Measurements from ENCODE around the gene CYP39A1. TPM values are rescaled to one million over a fixed set of nuclear protein-coding genes. Genes with fewer than 3 reads are reported as not detected.

The CYP39A1 gene
- total and polyA plus RNA-seq, 9 of the 15 experiments (the other 6 are each of a cell fraction or from before 2014, with no cell fraction given): not detected

DNA sequence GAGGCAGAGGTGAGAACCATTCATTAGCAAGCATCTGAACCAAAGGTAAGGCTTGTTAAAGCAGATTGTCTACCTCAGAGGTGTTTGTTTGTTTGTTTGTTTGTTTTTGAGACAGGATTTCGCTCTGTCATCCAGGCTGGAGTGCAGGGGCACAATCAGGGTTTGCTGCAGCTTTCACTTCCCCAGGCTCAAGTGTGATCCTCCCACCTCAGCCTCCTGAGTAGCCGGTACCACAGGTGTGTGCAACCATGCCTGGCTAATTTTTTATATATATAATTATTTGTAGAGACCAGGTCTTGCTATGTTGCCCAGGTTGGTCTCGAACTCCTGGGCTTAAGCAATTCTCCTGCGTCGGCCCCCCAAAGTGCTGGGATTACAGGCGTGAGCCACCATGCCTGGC is 17.2 kb downstream of the CYP39A1 start:
- H4K20me1 ChIP-seq (replicated peaks; ENCODE audit: control insufficient read depth, insufficient read depth, low read length): no peaks in the 10 kb centered on the region
- ChIA-PET CTCF (ENCODE audit: low intra/inter-chr PET ratio) (no interaction called here), POLR2A (no interaction called here)
- TF ChIP-seq XRCC4 (IDR thresholded peaks at IDR 0.05; ENCODE audit: extremely low read depth, insufficient read depth, insufficient read length) (no peak), ZNF77 (CRISPR knock-in tag; IDR thresholded peaks at IDR 0.05) (no peak), SIX5 (IDR thresholded peaks at IDR 0.05; ENCODE audit: borderline replicate concordance in 1 of 2, insufficient read depth in 1 of 2, low read depth in 1 of 2, low read length in 2 of 2) (no peak), WHSC1 (IDR thresholded peaks at IDR 0.05; ENCODE audit: low read length) (no peak), ZNF561 (CRISPR knock-in tag; conservative IDR thresholded peaks at IDR 0.05) (no peak), RB1 (IDR thresholded peaks at IDR 0.05; ENCODE audit: low read depth) (no peak), TGIF2 (CRISPR knock-in tag; IDR thresholded peaks at IDR 0.05) (no peak), TSC22D4 (tag; IDR thresholded peaks at IDR 0.05) (no peak), ASH1L (IDR thresholded peaks at IDR 0.05; ENCODE audit: borderline replicate concordance, low read depth, partially characterized antibody) (no peak), NCOA1 (IDR thresholded peaks at IDR 0.05; ENCODE audit: low read depth) (no peak), JUND (IDR thresholded peaks at IDR 0.05; ENCODE audit: borderline replicate concordance, low read depth, low read length) (no peak), JUND (tag; IDR thresholded peaks at IDR 0.05; ENCODE audit: borderline replicate concordance, low read depth, low read length) (no peak)
- TF ChIP-seq, protein P1, sequence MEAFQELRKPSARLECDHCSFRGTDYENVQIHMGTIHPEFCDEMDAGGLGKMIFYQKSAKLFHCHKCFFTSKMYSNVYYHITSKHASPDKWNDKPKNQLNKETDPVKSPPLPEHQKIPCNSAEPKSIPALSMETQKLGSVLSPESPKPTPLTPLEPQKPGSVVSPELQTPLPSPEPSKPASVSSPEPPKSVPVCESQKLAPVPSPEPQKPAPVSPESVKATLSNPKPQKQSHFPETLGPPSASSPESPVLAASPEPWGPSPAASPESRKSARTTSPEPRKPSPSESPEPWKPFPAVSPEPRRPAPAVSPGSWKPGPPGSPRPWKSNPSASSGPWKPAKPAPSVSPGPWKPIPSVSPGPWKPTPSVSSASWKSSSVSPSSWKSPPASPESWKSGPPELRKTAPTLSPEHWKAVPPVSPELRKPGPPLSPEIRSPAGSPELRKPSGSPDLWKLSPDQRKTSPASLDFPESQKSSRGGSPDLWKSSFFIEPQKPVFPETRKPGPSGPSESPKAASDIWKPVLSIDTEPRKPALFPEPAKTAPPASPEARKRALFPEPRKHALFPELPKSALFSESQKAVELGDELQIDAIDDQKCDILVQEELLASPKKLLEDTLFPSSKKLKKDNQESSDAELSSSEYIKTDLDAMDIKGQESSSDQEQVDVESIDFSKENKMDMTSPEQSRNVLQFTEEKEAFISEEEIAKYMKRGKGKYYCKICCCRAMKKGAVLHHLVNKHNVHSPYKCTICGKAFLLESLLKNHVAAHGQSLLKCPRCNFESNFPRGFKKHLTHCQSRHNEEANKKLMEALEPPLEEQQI (IDR thresholded peaks at IDR 0.05): no peak
- TF ChIP-seq, protein P2, sequence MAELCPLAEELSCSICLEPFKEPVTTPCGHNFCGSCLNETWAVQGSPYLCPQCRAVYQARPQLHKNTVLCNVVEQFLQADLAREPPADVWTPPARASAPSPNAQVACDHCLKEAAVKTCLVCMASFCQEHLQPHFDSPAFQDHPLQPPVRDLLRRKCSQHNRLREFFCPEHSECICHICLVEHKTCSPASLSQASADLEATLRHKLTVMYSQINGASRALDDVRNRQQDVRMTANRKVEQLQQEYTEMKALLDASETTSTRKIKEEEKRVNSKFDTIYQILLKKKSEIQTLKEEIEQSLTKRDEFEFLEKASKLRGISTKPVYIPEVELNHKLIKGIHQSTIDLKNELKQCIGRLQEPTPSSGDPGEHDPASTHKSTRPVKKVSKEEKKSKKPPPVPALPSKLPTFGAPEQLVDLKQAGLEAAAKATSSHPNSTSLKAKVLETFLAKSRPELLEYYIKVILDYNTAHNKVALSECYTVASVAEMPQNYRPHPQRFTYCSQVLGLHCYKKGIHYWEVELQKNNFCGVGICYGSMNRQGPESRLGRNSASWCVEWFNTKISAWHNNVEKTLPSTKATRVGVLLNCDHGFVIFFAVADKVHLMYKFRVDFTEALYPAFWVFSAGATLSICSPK (IDR thresholded peaks at IDR 0.05; ENCODE audit: borderline replicate concordance): no peak
- TF ChIP-seq, protein P3, sequence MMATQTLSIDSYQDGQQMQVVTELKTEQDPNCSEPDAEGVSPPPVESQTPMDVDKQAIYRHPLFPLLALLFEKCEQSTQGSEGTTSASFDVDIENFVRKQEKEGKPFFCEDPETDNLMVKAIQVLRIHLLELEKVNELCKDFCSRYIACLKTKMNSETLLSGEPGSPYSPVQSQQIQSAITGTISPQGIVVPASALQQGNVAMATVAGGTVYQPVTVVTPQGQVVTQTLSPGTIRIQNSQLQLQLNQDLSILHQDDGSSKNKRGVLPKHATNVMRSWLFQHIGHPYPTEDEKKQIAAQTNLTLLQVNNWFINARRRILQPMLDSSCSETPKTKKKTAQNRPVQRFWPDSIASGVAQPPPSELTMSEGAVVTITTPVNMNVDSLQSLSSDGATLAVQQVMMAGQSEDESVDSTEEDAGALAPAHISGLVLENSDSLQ (IDR thresholded peaks at IDR 0.05): no peak
- H3K4me3 ChIP-seq: no peak overlapping the region
- H2AFZ ChIP-seq (ENCODE audit: low read depth, low read length): no peak overlapping the region
- no peaks in the 10 kb centered on the region for H3K9me1 ChIP-seq (ENCODE audit: control insufficient read depth, insufficient read depth, low read length)
- no peak overlapping the region for H3K27ac ChIP-seq (ENCODE audit: extremely low read depth, low read depth, low read length)
- intact Hi-C loops (cut with micrococcal nuclease): no loop called here
- no peak for DNase-seq (ENCODE audit: extremely low read depth in 1 of 4, low spot score in 3 of 4)
- ATAC-seq: no peak
- H3K9me3 ChIP-seq (replicated peaks; ENCODE audit: control insufficient read depth, insufficient read depth, low read depth, low read length): no peaks in the 10 kb centered on the region
- no TSS peak for BruUV-seq (replicated peaks)
- H3K27me3 ChIP-seq (ENCODE audit: control insufficient read depth in 2 of 2, insufficient read depth in 2 of 2, low read length in 2 of 2): no peaks in the 10 kb centered on the region; a peak in 1 of 5 replicates
- WGBS (ENCODE audit: insufficient coverage, low coverage, missing lambda C conversion rate): 1% methylated on average over 6 of the region's 6 CpGs
- in situ Hi-C loops (cut with MboI): loop anchor here (10.0 kb wide), 1 partner anchor 211 kb away; no protein-coding TSS in a partner anchor
- H3K36me3 ChIP-seq (ENCODE audit: control insufficient read depth, insufficient read depth, low read length): no peaks in the 10 kb centered on the region
- no peaks in the 10 kb centered on the region for H3K79me2 ChIP-seq (ENCODE audit: control insufficient read depth, insufficient read depth, low read length)
- no peaks in the 10 kb centered on the region for H3K4me1 ChIP-seq (replicated peaks in 1 of 2; ENCODE audit: control insufficient read depth in 2 of 2, insufficient read depth in 2 of 2, low read length in 2 of 2)
- H3K4me2 ChIP-seq (ENCODE audit: insufficient read depth, low read length): no peak overlapping the region
- no peak overlapping the region for H3K9ac ChIP-seq (ENCODE audit: insufficient read depth in 1 of 2, low read depth in 2 of 2, low read length in 2 of 2)
- FAIRE-seq: no peak

All from K562 (cell line).